ES-I3 (cell line): ENCODE data around the gene ADAMTS16.

Source experiments
- H3K36me3 ChIP-seq: 2 replicates; pipeline ENCODE4 v1.6.1; 2013; ENCODE audit warnings: mild to moderate bottlenecking, low read length, control low read depth, moderate library complexity; ENCODE audit not compliant: insufficient read depth
- H3K4me1 ChIP-seq: 2 replicates; pipeline ENCODE4 v1.6.1; 2013; ENCODE audit warnings: mild to moderate bottlenecking, control low read depth, low read length; ENCODE audit not compliant: insufficient read depth
- H3K9ac ChIP-seq: 2 replicates; pipeline ENCODE4 v1.6.1; 2013; ENCODE audit warnings: low read depth, mild to moderate bottlenecking, low read length, moderate library complexity
- H3K9me3 ChIP-seq: 2 replicates; pipeline ENCODE4 v1.6.1; 2013; ENCODE audit warnings: mild to moderate bottlenecking, low read length, moderate library complexity; ENCODE audit not compliant: control insufficient read depth, insufficient read depth

ADAMTS16 gene

GRCh38 chr5:5250758-5251157 lies 110.6 kb downstream of the ADAMTS16 start:
- H3K4me1 ChIP-seq: no peaks in the 10 kb centered on the region
- no peaks in the 10 kb centered on the region for H3K9me3 ChIP-seq
- no peaks in the 10 kb centered on the region; the same call in 1 of the 2 replicates for H3K36me3 ChIP-seq
- H3K9ac ChIP-seq: no peak overlapping the region

DNA sequence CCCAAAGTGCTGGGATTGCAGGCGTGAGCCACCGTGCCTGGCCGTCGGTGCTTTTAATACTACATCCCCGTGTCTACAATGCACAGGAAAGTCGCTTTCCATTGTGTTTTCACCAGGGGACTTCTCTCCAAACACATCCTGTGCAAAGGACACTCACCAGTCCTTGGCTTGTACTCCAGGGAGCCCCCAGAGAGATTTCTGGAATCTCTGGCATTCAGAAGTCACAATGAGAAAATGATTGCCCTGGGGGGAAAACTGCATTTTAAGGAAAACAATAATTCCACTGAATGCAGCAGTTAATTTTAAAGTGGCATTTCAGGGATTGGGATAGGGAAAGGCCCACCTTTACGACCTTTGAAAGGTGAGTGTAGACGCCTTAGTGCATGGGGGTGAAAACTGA lies 112.0 kb downstream of the ADAMTS16 start:
- Histone ChIP-seq H3K9me3 (no peaks in the 10 kb centered on the region; the same call in 1 of the 2 replicates), H3K4me1 (no peaks in the 10 kb centered on the region), H3K9ac (no peak overlapping the region), H3K36me3 (no peaks in the 10 kb centered on the region; the same call in 1 of the 2 replicates)

GRCh38 chr5:5257353-5257752 lies 117.2 kb downstream of the ADAMTS16 start:
- H3K4me1 ChIP-seq: no peaks in the 10 kb centered on the region
- no peak overlapping the region for H3K9ac ChIP-seq
- no peaks in the 10 kb centered on the region; the same call in 1 of the 2 replicates for H3K36me3 ChIP-seq
- no peaks in the 10 kb centered on the region; the same call in 1 of the 2 replicates for H3K9me3 ChIP-seq

DNA sequence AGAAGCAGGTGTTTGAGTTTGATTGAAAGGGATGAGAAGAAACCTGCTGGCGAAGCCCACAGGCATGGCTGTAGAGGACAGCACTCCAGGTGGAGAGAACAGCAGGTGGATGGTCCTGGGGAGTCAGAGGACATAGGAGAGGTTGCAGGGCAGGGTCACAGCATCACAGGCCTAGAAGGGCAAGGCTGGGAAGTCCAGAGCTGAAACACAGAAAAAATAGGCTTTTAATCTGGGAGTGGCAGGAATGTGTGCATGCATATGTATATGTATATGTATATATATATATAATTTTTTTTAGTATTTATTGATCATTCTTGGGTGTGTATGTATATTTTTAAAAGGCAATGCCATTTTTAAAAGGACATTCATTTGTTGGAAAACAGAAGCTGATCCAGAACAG lies 118.4 kb downstream of the ADAMTS16 start:
- Histone ChIP-seq H3K36me3 (no peaks in the 10 kb centered on the region; the same call in 1 of the 2 replicates), H3K9me3 (no peaks in the 10 kb centered on the region; the same call in 1 of the 2 replicates), H3K4me1 (no peaks in the 10 kb centered on the region), H3K9ac (no peak overlapping the region)

DNA sequence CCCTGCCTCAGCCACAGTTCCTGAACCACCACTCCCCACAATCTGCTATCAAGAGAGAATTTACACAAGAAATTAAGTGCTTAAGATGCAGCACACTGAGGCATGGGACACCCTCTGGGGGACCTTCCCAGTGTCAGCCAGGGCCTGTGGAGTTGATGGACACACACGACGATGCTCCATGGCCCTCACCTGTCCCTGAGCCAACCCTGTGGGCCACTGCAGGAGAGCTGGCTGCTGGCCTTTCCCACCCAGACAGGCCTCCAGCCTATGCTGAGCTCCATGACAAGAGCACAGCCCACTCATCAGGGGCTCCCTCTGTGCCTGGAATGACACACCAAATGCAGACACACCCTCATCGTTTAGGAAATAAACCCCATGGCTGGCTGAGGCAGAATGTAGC lies 124.6 kb downstream of the ADAMTS16 start:
- H3K9ac ChIP-seq: no peak overlapping the region
- no peaks in the 10 kb centered on the region for H3K9me3 ChIP-seq
- H3K4me1 ChIP-seq: no peaks in the 10 kb centered on the region
- H3K36me3 ChIP-seq: no peaks in the 10 kb centered on the region; the same call in 1 of the 2 replicates

DNA sequence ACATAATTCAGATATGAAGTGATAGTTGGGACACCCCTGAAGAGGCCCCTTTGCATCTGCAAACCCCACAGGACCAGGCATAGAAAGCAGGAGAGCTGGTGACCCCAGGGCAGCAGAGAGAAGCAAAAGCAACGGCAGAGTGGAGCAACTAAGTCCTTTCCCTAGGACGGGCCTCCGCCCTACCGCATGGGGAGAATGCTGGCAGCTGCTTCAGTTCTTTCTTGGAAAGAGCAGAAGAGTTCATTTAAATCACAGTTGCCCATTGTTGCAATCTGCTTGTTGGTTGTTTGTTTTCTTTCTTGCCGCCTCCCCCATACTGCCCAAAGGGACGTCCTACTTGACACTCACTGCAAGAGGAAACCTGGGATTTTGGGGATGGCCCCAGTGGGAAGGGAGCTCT lies 126.2 kb downstream of the ADAMTS16 start:
- Histone ChIP-seq H3K9ac (no peak overlapping the region), H3K36me3 (no peaks in the 10 kb centered on the region; the same call in 1 of the 2 replicates), H3K9me3 (no peaks in the 10 kb centered on the region), H3K4me1 (no peaks in the 10 kb centered on the region)

DNA sequence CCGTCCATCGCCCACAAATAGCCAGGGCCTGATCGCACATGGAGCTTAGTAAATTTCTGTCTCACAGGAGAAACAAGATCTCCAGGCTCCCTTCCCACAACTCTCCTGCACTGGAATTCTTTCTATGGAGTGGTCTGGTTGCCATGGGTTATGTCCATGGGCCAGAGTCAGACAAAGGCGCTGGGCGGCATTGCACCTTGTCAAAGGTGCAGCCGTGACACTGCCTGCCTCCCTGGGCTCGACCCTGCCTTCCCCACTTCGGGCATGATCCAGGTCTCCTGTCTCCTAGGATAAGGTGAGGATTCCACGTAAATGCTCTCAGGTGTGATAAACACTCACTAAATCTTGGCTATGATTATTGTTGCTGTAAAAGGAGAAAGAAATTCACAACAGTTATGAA lies 130.0 kb downstream of the ADAMTS16 start:
- Histone ChIP-seq H3K4me1 (0 out of 2 replicates have a peak, but pooled peaks cover 7% of the 10 kb centered on the region), H3K9me3 (no peaks in the 10 kb centered on the region), H3K9ac (no peak overlapping the region), H3K36me3 (no peaks in the 10 kb centered on the region; the same call in 1 of the 2 replicates)

DNA sequence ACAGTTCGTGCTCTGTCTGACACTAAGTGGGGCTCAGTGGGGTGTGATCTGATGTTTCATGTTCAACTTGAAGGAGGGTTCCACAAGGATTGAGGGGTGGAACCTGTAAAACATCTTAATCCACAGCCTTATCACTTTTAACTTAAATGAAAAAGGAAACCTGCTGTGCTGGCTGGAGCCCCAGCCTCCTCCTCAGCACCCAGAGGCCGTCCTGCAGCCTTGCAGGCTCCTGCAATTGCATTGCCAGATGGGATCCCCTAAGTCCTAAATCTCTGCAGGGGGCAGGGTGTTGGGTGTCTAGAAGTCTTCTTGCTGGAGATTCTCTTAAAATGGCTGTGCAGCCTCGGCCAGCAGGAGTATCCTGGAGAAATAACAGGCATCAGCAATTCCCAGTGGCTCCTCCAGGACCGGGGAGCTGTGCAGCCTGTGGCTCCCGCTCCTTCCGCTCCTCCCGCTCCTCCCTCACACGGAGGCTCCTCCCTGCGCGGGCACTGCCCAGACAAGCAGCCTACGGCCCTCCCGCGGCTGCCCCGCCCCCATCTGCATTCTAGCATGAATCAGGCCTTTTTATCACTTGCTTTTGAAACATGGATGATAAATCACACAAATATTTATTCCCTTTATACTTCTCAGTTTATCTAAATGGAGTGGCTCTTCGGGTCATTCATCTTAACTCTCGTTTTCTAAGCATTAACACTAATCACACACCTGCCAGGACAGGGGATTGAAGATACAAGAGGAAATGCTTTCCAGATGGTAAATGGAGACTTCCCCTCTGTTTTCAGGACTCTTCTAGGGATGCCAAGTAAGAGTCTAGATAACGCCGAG lies 131.0 kb downstream of the ADAMTS16 start:
- Histone ChIP-seq H3K9me3 (no peaks in the 10 kb centered on the region), H3K4me1 (0 out of 2 replicates have a peak, but pooled peaks cover 7% of the 10 kb centered on the region), H3K9ac (peak overlapping the region; percentile 2; the same call in 1 of the 2 replicates), H3K36me3 (no peaks in the 10 kb centered on the region; the same call in 1 of the 2 replicates)

DNA sequence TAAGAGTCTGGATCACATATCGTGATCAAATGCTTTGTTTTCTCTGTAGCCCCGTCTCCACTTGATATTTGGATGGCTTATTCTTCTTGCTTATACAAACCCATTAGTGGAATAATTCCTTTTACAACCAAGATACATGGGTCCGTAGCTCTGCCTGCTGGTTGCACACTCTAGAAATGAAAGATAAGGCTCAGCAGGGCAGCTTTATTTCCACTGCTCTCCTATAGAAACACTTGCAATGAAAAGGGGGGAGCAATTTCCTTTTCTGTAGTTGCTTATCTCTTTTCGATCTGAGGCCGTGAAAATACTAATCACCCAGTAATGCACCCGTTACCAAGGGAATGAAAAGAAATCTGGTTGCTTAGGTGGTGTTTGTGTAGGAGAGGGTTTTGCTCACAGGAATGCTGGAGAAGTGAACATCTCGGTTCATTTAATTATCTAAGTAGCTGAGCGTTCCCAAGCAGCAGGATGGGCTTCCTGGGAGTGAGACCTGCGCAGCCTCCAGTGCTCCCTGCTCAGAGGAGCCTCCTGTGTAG lies 131.7 kb downstream of the ADAMTS16 start:
- Histone ChIP-seq H3K4me1 (0 out of 2 replicates have a peak, but pooled peaks cover 7% of the 10 kb centered on the region), H3K9me3 (no peaks in the 10 kb centered on the region), H3K9ac (no peak overlapping the region), H3K36me3 (no peaks in the 10 kb centered on the region; the same call in 1 of the 2 replicates)

DNA sequence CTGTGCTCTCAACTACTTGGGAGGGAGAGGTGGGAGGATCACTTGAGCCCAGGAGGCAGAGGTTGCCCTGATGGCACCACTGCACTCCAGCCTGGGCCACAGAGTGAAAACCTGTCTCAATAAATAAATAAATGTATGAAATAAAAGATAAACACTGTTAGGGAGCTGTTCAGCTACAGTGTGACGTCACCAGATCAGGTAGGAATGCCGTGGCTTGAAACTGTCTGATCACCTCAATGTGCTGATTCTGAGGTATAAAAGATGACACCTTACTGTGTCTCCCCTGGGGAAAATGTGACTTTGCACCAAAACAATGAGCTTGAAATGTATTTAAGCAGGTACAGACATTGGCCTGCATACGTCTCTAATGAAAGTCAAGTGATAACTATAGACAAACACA lies 133.3 kb downstream of the ADAMTS16 start:
- no peak overlapping the region for H3K9ac ChIP-seq
- no peaks in the 10 kb centered on the region; the same call in none of the 2 replicates for H3K36me3 ChIP-seq
- no peaks in the 10 kb centered on the region for H3K9me3 ChIP-seq
- 0 out of 2 replicates have a peak, but pooled peaks cover 7% of the 10 kb centered on the region for H3K4me1 ChIP-seq

DNA sequence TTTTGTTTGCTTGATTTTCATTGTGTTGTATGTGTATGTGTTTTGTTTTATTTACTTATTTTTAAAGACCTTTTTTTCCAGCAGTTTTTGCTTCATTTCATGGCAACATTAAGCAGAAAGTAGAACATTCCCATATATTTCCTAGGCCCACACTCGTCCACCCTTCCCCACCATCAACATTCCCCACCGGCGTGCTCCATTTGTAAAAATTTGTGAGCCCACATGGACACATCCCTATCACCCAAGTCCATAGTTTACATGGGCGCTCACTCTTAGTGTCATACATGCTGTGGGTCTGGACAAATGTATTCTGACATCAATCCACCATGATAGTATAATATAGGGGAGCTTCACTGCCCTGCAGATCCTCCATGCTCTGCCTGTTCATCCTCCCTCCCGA lies 133.8 kb downstream of the ADAMTS16 start:
- H3K9me3 ChIP-seq: no peaks in the 10 kb centered on the region
- peaks cover 9% of the 10 kb centered on the region; the same call in 1 of the 2 replicates for H3K4me1 ChIP-seq
- no peak overlapping the region for H3K9ac ChIP-seq
- no peaks in the 10 kb centered on the region; the same call in 1 of the 2 replicates for H3K36me3 ChIP-seq

DNA sequence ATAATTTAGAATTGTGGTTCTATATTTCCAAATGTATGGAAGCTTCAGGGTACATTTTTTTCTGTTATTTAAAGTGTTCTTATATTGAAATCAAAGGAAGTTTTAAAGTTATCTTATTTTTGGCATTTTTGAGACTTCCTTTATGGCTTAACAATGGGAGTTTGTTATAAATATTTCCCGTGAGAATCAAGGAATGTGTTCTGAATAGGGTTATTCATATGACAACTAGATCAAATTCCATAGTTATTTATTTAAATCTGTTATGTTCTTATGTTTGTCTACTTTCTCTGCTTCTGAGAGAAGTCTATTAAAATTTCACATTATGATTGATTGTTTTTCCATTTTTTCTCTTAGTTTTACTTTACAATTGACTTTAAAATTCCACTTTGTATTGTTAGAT lies 135.1 kb downstream of the ADAMTS16 start:
- no peaks in the 10 kb centered on the region for H3K9me3 ChIP-seq
- peaks cover 12% of the 10 kb centered on the region; the same call in 1 of the 2 replicates for H3K4me1 ChIP-seq
- no peaks in the 10 kb centered on the region; the same call in 1 of the 2 replicates for H3K36me3 ChIP-seq
- no peak overlapping the region for H3K9ac ChIP-seq

DNA sequence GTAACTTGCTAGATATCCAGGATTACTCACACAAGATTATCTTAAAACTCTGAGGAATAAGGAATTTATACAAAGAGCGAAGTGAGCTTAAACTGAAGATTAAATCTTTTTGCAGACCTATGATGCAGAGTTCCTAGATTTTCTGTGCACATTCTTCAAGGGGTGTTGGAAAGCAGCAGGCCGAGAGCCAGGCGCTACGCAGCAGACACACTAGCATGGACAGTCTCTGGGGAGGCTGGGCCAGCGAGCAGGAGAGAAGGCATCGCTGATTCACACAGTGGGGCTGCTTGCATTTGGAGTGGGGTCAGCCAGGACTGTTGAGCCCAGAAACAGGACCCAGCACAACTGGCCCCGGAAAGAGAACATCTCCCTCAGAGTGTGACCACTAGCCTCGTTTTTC lies 136.3 kb downstream of the ADAMTS16 start:
- Histone ChIP-seq H3K9me3 (no peaks in the 10 kb centered on the region), H3K4me1 (peaks cover 11% of the 10 kb centered on the region; the same call in 1 of the 2 replicates), H3K36me3 (no peaks in the 10 kb centered on the region; the same call in 1 of the 2 replicates), H3K9ac (no peak overlapping the region)

DNA sequence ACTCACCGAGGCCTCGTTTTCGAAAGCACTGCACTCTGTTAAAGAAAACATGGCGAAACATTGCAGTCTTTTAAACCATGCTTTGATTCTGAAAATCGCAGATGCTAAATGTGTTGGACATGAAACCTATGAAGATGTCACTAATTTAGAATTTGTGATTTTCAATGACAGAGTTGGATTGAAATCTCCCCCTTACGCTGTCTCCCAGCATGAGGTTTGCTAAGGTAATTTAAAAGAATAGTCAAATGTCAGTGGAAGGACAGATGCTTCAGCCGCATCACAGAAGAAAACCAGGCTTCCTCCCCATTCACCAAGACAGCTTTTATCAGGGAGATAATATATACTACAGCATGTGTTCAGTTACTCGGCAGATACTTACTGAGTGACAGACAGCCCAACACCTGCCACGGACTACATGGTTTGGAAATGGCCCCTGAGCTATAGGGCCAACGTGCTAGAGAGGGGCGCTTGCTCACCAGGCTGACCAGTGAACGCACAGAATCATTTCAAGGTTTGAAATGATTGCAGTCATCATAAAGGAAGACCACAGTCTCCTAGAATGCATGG lies 136.9 kb downstream of the ADAMTS16 start:
- Histone ChIP-seq H3K9ac (no peak overlapping the region), H3K9me3 (no peaks in the 10 kb centered on the region), H3K36me3 (no peaks in the 10 kb centered on the region; the same call in 1 of the 2 replicates), H3K4me1 (peaks cover 5% of the 10 kb centered on the region; the same call in 1 of the 2 replicates)
